Stimulated activated memory B cell treated with anti-CD40 and anti-IgM and Interleukin-4, amounts not matched to agents 10 μg/mL and 1 μg/mL and 100 μg/mL, for 72 hours (primary cell): ENCODE data around the gene AREL1.
A peak's percentile ranks its signal among the peaks of the same experiment; 100 is the strongest.

Experiments used
- ATAC-seq: fragments of 150-1000 bp; cut with Tn5 transposase; 2 replicates; pipeline ENCODE4 v1.10.0; 2021
- H3K27ac Mint-ChIP-seq: one replicate; pipeline ENCODE4 v1.8.0; 2022; ENCODE audit warnings: mild to moderate bottlenecking, mixed read lengths
- H3K27me3 Mint-ChIP-seq: one replicate; pipeline ENCODE4 v1.8.0; 2022; ENCODE audit warnings: mixed read lengths
- H3K36me3 Mint-ChIP-seq: one replicate; pipeline ENCODE4 v1.8.0; 2022; ENCODE audit warnings: mixed read lengths
- H3K4me1 Mint-ChIP-seq: one replicate; pipeline ENCODE4 v1.8.0; 2022; ENCODE audit warnings: mixed read lengths
- H3K4me3 Mint-ChIP-seq: one replicate; pipeline ENCODE4 v1.8.0; 2022; ENCODE audit warnings: mild to moderate bottlenecking, moderate library complexity, mixed read lengths
- H3K9me3 Mint-ChIP-seq: one replicate; pipeline ENCODE4 v1.8.0; 2022; ENCODE audit warnings: mixed read lengths

AREL1 gene

GRCh38 chr14:74683406-74683805 lies 29.5 kb downstream of the AREL1 start:
- no peaks in the 10 kb centered on the region for H3K9me3 Mint-ChIP-seq
- no peak for ATAC-seq
- H3K4me1 Mint-ChIP-seq, result peaks cover 29% of the 10 kb centered on the region
- no peaks in the 10 kb centered on the region for H3K27me3 Mint-ChIP-seq
- H3K36me3 Mint-ChIP-seq, result peaks cover 63% of the 10 kb centered on the region
- H3K27ac Mint-ChIP-seq, result no peak overlapping the region
- no peak overlapping the region for H3K4me3 Mint-ChIP-seq

GRCh38 chr14:74682169-74682952 lies 30.5 kb downstream of the AREL1 start:
- no peak for ATAC-seq

DNA sequence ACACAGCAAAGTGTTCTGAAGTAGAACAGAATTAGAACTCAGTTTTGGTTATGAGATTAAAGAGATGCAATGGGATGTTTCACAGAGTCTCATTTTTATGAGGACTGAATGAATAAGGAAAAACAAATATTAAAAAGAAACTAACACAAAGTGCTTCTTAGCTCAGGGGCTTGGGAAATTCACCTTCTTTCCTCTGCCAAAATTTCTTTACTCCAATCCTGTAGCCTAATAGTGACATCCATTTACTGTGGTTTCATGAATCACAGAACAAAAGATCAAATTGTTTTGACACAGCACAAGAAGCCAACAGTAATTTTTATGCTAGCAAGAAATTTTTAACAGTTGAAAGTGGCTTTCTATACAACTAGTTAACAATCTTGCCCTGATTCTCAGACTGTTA lies 37.7 kb downstream of the AREL1 start:
- H3K27me3 Mint-ChIP-seq, result no peaks in the 10 kb centered on the region
- H3K36me3 Mint-ChIP-seq, result peaks cover 67% of the 10 kb centered on the region
- H3K9me3 Mint-ChIP-seq, result no peaks in the 10 kb centered on the region
- no peak overlapping the region for H3K4me3 Mint-ChIP-seq
- ATAC-seq, result no peak
- H3K4me1 Mint-ChIP-seq, result no peaks in the 10 kb centered on the region
- H3K27ac Mint-ChIP-seq, result no peak overlapping the region

More at GRCh38 chr14:74682169-74682952, 30.5 kb downstream of the AREL1 start:
- H3K4me3 Mint-ChIP-seq, result no peak overlapping the region
- H3K27me3 Mint-ChIP-seq, result no peaks in the 10 kb centered on the region
- H3K27ac Mint-ChIP-seq, result peak overlapping the region; percentile 54
- H3K9me3 Mint-ChIP-seq, result no peaks in the 10 kb centered on the region
- peaks cover 29% of the 10 kb centered on the region for H3K4me1 Mint-ChIP-seq
- H3K36me3 Mint-ChIP-seq, result peaks cover 57% of the 10 kb centered on the region

GRCh38 chr14:74673768-74674167 lies 39.1 kb downstream of the AREL1 start:
- H3K4me1 Mint-ChIP-seq, result no peaks in the 10 kb centered on the region
- H3K4me3 Mint-ChIP-seq, result no peak overlapping the region
- peaks cover 67% of the 10 kb centered on the region for H3K36me3 Mint-ChIP-seq
- H3K27me3 Mint-ChIP-seq, result no peaks in the 10 kb centered on the region
- H3K27ac Mint-ChIP-seq, result no peak overlapping the region
- ATAC-seq, result no peak
- no peaks in the 10 kb centered on the region for H3K9me3 Mint-ChIP-seq

GRCh38 chr14:74671789-74672188 lies 41.1 kb downstream of the AREL1 start:
- Mint-ChIP-seq H3K4me3 (no peak overlapping the region), H3K9me3 (no peaks in the 10 kb centered on the region), H3K27me3 (no peaks in the 10 kb centered on the region), H3K27ac (no peak overlapping the region), H3K4me1 (no peaks in the 10 kb centered on the region), H3K36me3 (peaks cover 79% of the 10 kb centered on the region)
- no peak for ATAC-seq

GRCh38 chr14:74670726-74671411 lies 42.0 kb downstream of the AREL1 start:
- no peak overlapping the region for H3K4me3 Mint-ChIP-seq
- no peaks in the 10 kb centered on the region for H3K9me3 Mint-ChIP-seq
- peaks cover 79% of the 10 kb centered on the region for H3K36me3 Mint-ChIP-seq
- no peaks in the 10 kb centered on the region for H3K27me3 Mint-ChIP-seq
- H3K27ac Mint-ChIP-seq, result no peak overlapping the region
- H3K4me1 Mint-ChIP-seq, result no peaks in the 10 kb centered on the region
- ATAC-seq, result no peak

- Mint-ChIP-seq H3K36me3 (peaks cover 78% of the 10 kb centered on the region), H3K27me3 (no peaks in the 10 kb centered on the region), H3K4me1 (no peaks in the 10 kb centered on the region), H3K9me3 (no peaks in the 10 kb centered on the region), H3K27ac (no peak overlapping the region), H3K4me3 (no peak overlapping the region)
- no peak for ATAC-seq
Observed at GRCh38 chr14:74669846-74670245, 43.0 kb downstream of the AREL1 start.

DNA sequence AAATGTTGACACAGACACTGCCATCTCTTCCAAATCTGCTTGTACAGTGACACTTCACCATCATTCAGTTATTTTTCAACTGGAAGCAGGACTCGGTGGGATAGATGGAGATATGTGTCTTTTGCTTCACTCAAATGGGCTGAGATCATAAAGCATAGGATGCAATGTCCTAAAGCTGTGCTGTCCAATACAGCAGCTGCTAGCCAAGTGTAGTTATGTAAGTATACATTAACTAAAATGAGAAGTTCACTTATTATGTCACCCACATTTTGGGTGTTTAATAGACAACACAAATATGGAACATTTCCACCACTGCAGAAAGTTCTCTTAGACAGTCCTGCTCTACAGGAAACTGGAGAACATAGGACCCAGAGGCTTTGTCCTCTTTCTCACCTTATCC lies 43.6 kb downstream of the AREL1 start:
- no peaks in the 10 kb centered on the region for H3K4me1 Mint-ChIP-seq

DNA sequence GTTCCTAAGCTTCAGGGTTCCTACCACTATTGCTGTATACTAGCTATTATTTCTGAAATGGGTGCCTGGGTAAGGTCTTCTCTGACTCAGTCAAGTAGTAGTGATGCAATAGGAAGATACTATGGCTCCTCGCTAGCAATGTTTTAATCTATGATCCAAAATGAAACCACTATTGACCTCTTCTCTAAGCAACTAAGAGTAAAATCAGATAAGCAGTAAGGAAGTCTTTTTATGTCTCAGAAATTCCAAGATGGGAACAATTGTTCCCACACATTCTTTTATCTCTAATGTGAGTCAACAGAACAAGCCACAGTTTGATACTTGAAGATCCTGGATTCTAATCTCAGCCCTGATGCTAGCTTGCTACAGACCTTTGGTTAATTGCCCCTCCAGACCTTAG lies 45.1 kb downstream of the AREL1 start:
- Mint-ChIP-seq H3K4me3 (no peak overlapping the region), H3K36me3 (peaks cover 83% of the 10 kb centered on the region), H3K27me3 (no peaks in the 10 kb centered on the region), H3K27ac (no peak overlapping the region), H3K4me1 (no peaks in the 10 kb centered on the region), H3K9me3 (no peaks in the 10 kb centered on the region)
- no peak for ATAC-seq

More for the DNA sequence above, 43.6 kb downstream of the AREL1 start:
- ATAC-seq, result no peak
- Mint-ChIP-seq H3K9me3 (no peaks in the 10 kb centered on the region), H3K4me3 (no peak overlapping the region), H3K36me3 (peaks cover 79% of the 10 kb centered on the region), H3K27me3 (no peaks in the 10 kb centered on the region), H3K27ac (no peak overlapping the region)

DNA sequence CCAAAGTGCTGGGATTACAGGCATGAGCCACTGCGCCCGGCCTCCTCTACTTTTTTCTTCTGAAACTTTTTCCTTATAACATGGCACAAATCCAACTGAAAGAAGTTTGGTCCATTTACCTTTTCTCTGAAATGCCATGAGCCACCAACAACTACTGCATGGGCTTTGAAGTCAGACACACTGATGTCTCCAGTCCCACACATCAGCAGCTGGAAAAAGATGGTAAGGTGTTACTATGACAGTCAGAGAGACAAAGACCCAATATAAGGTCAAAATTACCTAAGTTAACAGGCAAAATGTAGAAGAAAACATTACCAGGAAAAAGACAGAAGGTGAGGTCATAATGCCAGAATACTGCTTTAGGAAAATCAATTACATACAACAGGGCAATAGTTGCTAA lies 48.2 kb downstream of the AREL1 start:
- Mint-ChIP-seq H3K27ac (no peak overlapping the region), H3K4me1 (no peaks in the 10 kb centered on the region), H3K4me3 (no peak overlapping the region), H3K36me3 (peaks cover 71% of the 10 kb centered on the region), H3K9me3 (no peaks in the 10 kb centered on the region), H3K27me3 (no peaks in the 10 kb centered on the region)
- ATAC-seq, result no peak

DNA sequence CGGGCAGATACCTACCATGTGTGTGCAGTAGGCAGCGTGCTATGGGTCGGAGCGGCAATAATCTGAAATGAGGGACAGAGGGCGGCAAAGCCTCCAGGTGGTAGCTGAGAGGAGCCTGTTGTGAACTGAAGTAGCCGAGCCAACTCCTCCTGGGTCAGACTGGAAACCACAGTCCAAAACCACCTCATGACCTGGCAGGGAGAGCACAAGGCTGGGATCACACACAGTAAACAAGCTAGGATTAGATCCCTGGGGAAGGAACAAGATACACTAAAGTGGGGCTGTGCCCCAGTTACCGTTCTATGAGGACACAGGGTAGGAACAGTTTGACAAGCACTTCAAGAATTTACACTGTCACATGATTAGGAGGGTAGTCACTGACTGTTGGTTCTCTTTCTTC lies 49.0 kb downstream of the AREL1 start:
- no peaks in the 10 kb centered on the region for H3K4me1 Mint-ChIP-seq
- no peak overlapping the region for H3K4me3 Mint-ChIP-seq
- H3K36me3 Mint-ChIP-seq, result peaks cover 63% of the 10 kb centered on the region
- ATAC-seq, result no peak
- H3K27ac Mint-ChIP-seq, result no peak overlapping the region
- no peaks in the 10 kb centered on the region for H3K27me3 Mint-ChIP-seq
- H3K9me3 Mint-ChIP-seq, result no peaks in the 10 kb centered on the region

- Mint-ChIP-seq H3K36me3 (peaks cover 58% of the 10 kb centered on the region), H3K27me3 (no peaks in the 10 kb centered on the region), H3K27ac (no peak overlapping the region), H3K4me3 (no peak overlapping the region), H3K4me1 (no peaks in the 10 kb centered on the region), H3K9me3 (no peaks in the 10 kb centered on the region)
- ATAC-seq, result no peak
Observed at GRCh38 chr14:74661726-74662450, 51.0 kb downstream of the AREL1 start.

- Mint-ChIP-seq H3K4me1 (no peaks in the 10 kb centered on the region), H3K9me3 (no peaks in the 10 kb centered on the region), H3K4me3 (no peak overlapping the region), H3K36me3 (peaks cover 56% of the 10 kb centered on the region), H3K27me3 (no peaks in the 10 kb centered on the region), H3K27ac (no peak overlapping the region)
- no peak for ATAC-seq
Observed at GRCh38 chr14:74660863-74661262, 52.0 kb downstream of the AREL1 start.

DNA sequence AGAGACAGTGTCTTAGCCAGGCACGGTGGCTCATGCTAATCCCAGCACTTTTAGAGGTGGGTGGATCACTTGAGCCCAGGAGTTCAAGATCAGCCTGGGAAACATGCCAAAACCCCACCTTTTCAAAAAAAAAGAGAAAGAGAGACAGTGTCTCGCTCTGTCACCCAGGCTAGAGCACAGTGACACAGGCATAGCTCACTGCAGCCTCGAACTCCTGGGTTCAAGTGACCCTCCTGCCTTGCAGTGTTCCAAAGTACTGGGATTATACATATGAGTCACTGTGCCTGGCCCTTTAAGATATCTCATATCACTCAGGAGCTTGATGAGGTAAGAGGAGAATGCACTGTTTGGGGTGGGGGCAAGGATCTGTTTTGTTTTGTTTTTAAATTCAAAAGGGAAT lies 52.7 kb downstream of the AREL1 start:
- peaks cover 49% of the 10 kb centered on the region for H3K36me3 Mint-ChIP-seq
- no peak overlapping the region for H3K4me3 Mint-ChIP-seq
- no peak overlapping the region for H3K27ac Mint-ChIP-seq
- no peaks in the 10 kb centered on the region for H3K27me3 Mint-ChIP-seq
- no peaks in the 10 kb centered on the region for H3K9me3 Mint-ChIP-seq
- no peak for ATAC-seq
- H3K4me1 Mint-ChIP-seq, result no peaks in the 10 kb centered on the region

- Mint-ChIP-seq H3K9me3 (no peaks in the 10 kb centered on the region), H3K27me3 (no peaks in the 10 kb centered on the region), H3K36me3 (peaks cover 36% of the 10 kb centered on the region), H3K4me1 (no peaks in the 10 kb centered on the region), H3K4me3 (no peak overlapping the region), H3K27ac (no peak overlapping the region)
- ATAC-seq, result no peak
Observed at GRCh38 chr14:74658535-74659131, 54.2 kb downstream of the AREL1 start.
